BLaER1 (cell line): ENCODE measurements around the gene MAGI2.
"Not testable (repeated sequence)": the region's sequence is repeated elsewhere in the genome, so short reads cannot be mapped to it uniquely, and the experiment has no call there.

Source experiments
- H3K27ac ChIP-seq: shearing (Covaris generic); formaldehyde crosslinking; 2 replicates; pipeline ENCODE4 v1.8.1; 2022
- H3K27me3 ChIP-seq: shearing (Covaris generic); formaldehyde crosslinking; 2 replicates; pipeline ENCODE4 v1.8.1; 2022
- H3K36me3 ChIP-seq: shearing (Covaris generic); formaldehyde crosslinking; 2 replicates; pipeline ENCODE4 v1.8.1; 2022
- H3K4me1 ChIP-seq: shearing (Covaris generic); formaldehyde crosslinking; 2 replicates; pipeline ENCODE4 v1.8.1; 2022
- H3K4me2 ChIP-seq: shearing (Covaris generic); formaldehyde crosslinking; 2 replicates; pipeline ENCODE4 v1.8.1; 2022
- H3K4me3 ChIP-seq: shearing (Covaris generic); formaldehyde crosslinking; 2 replicates; pipeline ENCODE4 v1.8.1; 2022
- H3K9ac ChIP-seq: shearing (Covaris generic); formaldehyde crosslinking; 2 replicates; pipeline ENCODE4 v1.8.1; 2022
- H3K9me3 ChIP-seq: shearing (Covaris generic); formaldehyde crosslinking; 2 replicates; pipeline ENCODE4 v1.8.1; 2022
- H4K20me1 ChIP-seq: shearing (Covaris generic); formaldehyde crosslinking; 2 replicates; pipeline ENCODE4 v1.8.1; 2022
- Cebpa-rat ChIP-seq: shearing (Covaris generic); IDR thresholded peaks from 2 replicates; pipeline ENCODE4 v1.8.1; 2022

MAGI2 gene

DNA sequence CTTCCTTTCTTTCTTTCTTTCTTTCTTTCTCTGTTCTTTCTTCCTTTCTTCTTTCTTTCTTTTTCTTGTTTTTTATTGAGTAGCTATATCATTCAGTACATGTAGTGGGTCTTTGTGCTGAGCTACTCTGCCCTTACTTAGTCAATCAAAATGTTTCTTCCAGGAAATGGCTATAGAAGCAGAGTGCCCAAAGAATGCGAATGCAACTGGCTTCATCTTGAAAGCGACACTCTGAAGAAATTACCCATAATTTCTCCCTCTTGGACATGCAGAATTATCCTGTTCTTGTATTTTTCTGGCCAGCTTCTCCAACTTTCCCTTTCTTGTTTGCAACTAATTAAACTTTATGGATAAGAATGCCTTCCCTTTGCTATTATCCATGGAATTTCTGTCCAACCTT, 441.5 kb downstream of the MAGI2 start:
- no peak for TF ChIP-seq Cebpa-rat
- H3K27me3 ChIP-seq = no peaks in the 10 kb centered on the region
- no peak overlapping the region for H3K4me3 ChIP-seq
- no peak overlapping the region for H3K9ac ChIP-seq
- no peaks in the 10 kb centered on the region for H3K4me1 ChIP-seq
- no peaks in the 10 kb centered on the region for H4K20me1 ChIP-seq
- no peaks in the 10 kb centered on the region for H3K36me3 ChIP-seq
- H3K9me3 ChIP-seq = no peaks in the 10 kb centered on the region
- H3K4me2 ChIP-seq = no peak overlapping the region
- no peak overlapping the region for H3K27ac ChIP-seq

GRCh38 chr7:79009647-79010046, 443.8 kb downstream of the MAGI2 start:
- Histone ChIP-seq H3K4me1 (no peaks in the 10 kb centered on the region), H3K9me3 (no peaks in the 10 kb centered on the region)

DNA sequence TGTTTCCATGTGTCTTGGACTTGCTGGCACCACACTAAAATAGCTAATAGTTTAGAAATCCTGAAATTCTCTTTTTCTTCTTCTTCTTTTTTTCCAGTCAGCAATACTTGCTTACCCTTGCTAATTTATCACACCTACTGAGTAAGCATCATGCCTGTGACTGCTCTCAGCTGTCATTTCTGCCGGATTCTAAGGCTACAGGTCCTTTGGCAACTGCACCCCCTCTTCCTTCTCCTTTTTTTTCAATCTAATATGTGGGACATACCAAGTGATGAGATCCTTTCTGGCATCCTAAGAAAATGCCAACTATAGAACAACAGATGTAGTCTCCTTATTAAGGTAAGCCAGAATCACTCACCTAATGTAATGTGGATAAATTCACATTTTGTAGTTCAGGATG, 444.7 kb downstream of the MAGI2 start:
- Histone ChIP-seq H3K4me2 (no peak overlapping the region), H3K27ac (no peak overlapping the region), H3K4me1 (no peaks in the 10 kb centered on the region), H4K20me1 (no peaks in the 10 kb centered on the region), H3K4me3 (no peak overlapping the region), H3K9me3 (no peaks in the 10 kb centered on the region), H3K27me3 (no peaks in the 10 kb centered on the region), H3K9ac (no peak overlapping the region), H3K36me3 (no peaks in the 10 kb centered on the region)
- no peak for TF ChIP-seq Cebpa-rat

More at GRCh38 chr7:79009647-79010046, 443.8 kb downstream of the MAGI2 start:
- Histone ChIP-seq H4K20me1 (no peaks in the 10 kb centered on the region), H3K4me3 (no peak overlapping the region), H3K9ac (no peak overlapping the region), H3K4me2 (no peak overlapping the region), H3K36me3 (no peaks in the 10 kb centered on the region), H3K27ac (no peak overlapping the region), H3K27me3 (no peaks in the 10 kb centered on the region)
- no peak for TF ChIP-seq Cebpa-rat

DNA sequence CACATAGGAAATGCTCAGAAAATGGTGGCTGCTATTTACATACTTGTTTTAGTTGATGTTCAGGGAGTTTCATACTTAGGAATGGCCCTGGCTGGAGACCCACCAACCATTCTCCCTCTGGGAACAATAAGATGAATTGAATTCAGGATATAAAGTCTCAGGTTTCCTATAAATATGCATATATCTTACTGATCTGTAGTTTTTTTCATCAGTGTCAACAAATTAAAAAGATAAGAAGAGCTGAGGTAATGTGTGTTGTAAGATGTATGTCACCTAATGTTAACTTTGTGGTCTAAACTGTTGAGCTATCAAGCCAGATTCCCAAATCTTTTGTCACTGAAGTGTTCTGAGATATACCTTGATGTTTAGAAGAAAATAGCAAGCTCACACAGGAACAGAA, 457.5 kb downstream of the MAGI2 start:
- H3K9me3 ChIP-seq = no peaks in the 10 kb centered on the region
- H3K27me3 ChIP-seq = no peaks in the 10 kb centered on the region
- no peak overlapping the region for H3K4me2 ChIP-seq
- no peak overlapping the region for H3K27ac ChIP-seq
- no peaks in the 10 kb centered on the region for H3K4me1 ChIP-seq
- no peak overlapping the region for H3K9ac ChIP-seq
- no peak overlapping the region for H3K4me3 ChIP-seq
- no peaks in the 10 kb centered on the region for H4K20me1 ChIP-seq
- no peaks in the 10 kb centered on the region for H3K36me3 ChIP-seq
- no peak for TF ChIP-seq Cebpa-rat

DNA sequence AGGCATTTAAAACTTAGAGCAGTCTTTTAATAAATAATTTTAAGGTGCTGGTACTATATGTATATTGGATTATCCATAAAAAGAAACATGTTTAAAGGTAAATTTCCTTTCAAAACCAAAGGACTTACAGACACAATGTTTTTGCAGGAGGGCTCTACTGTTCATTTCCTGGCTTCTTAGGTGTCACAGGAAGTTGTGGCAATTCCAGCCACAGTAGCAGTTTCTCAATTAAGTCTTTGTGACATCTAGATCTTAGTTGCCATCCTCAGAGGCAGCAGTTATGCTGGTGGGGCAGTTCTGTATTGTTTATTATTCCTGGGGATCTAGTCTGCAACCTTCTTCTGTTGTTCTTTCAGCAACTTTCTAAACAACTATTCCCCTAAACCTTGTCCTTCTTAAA, 460.1 kb downstream of the MAGI2 start:
- Histone ChIP-seq H4K20me1 (no peaks in the 10 kb centered on the region), H3K4me2 (no peak overlapping the region), H3K9me3 (no peaks in the 10 kb centered on the region), H3K36me3 (no peaks in the 10 kb centered on the region), H3K4me1 (no peaks in the 10 kb centered on the region), H3K27me3 (no peaks in the 10 kb centered on the region), H3K4me3 (no peak overlapping the region), H3K9ac (no peak overlapping the region), H3K27ac (no peak overlapping the region)
- TF ChIP-seq Cebpa-rat = no peak

DNA sequence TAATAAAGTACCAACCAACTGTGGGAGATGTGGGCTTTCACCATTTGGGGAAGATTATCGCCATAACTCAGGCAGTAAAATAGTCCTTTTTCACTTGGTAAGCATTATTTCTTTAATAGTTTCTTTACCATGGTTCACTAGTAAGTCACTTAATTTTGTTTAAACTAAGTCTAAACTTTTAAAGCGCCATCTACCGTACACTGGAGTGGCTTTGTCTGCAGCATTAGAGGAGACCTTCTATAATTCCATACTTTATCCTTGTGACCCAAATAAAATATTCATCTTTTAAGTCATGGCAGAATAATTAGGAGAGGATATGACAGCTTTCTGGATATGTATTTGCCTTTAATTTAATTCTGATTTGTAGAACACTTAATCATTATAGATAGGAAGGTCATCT, 468.0 kb downstream of the MAGI2 start:
- Histone ChIP-seq H4K20me1 (no peaks in the 10 kb centered on the region), H3K4me2 (no peak overlapping the region), H3K4me3 (no peak overlapping the region), H3K27ac (no peak overlapping the region), H3K9me3 (no peaks in the 10 kb centered on the region), H3K36me3 (no peaks in the 10 kb centered on the region), H3K4me1 (no peaks in the 10 kb centered on the region), H3K9ac (no peak overlapping the region), H3K27me3 (no peaks in the 10 kb centered on the region)
- TF ChIP-seq Cebpa-rat = no peak

DNA sequence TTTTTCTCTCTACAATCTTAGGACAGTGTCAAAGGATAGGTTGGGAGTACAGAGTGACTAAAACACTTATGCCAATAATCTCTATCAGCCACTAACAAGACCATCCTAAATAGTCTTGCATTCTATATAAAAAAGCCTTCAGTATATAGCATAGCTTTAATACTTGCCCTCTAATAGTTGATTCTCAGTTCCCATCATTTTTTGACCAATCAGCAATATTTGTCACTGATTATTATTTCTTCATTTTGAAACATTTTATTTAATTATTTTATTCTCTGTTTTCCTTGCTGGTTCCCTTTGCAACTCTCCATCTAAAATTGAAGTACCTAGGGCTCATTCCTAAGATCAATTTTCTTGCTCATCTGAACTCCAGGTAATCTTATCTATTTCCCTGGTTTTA, 470.0 kb downstream of the MAGI2 start:
- Histone ChIP-seq H3K36me3 (no peaks in the 10 kb centered on the region), H3K27ac (no peak overlapping the region), H3K4me3 (no peak overlapping the region), H3K9ac (no peak overlapping the region), H3K4me2 (no peak overlapping the region), H3K27me3 (no peaks in the 10 kb centered on the region), H3K9me3 (no peaks in the 10 kb centered on the region), H3K4me1 (no peaks in the 10 kb centered on the region), H4K20me1 (no peaks in the 10 kb centered on the region)
- no peak for TF ChIP-seq Cebpa-rat

- Histone ChIP-seq H3K4me1 (no peaks in the 10 kb centered on the region), H3K27me3 (no peaks in the 10 kb centered on the region), H3K4me3 (no peak overlapping the region), H3K27ac (no peak overlapping the region), H3K9me3 (no peaks in the 10 kb centered on the region), H3K4me2 (no peak overlapping the region), H4K20me1 (no peaks in the 10 kb centered on the region), H3K36me3 (no peaks in the 10 kb centered on the region), H3K9ac (no peak overlapping the region)
- no peak for TF ChIP-seq Cebpa-rat
Measured at GRCh38 chr7:78970440-78970916, 483.0 kb downstream of the MAGI2 start.

DNA sequence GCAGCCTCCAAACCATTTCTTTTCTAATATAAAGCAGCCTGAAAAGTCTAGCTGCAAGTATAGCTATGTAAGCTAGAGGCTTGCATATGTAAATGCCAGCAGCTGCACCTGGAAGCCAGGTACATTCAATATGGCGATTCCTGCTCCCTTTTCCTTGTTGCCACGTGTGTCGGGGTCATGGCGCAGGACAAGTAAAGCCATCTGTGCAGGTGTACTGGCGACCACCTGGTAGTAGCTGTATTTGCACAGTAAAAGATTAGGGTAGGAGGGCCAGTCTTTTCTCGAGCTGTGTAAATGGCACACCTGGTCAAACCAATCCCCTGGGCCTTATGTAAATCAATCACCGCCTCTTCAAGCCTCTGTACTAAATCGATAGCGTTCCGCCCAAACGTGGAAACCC, 484.5 kb downstream of the MAGI2 start:
- no peaks in the 10 kb centered on the region for H3K36me3 ChIP-seq
- no peak for TF ChIP-seq Cebpa-rat
- no peaks in the 10 kb centered on the region for H3K9me3 ChIP-seq
- no peaks in the 10 kb centered on the region for H3K4me1 ChIP-seq
- H3K4me2 ChIP-seq = no peak overlapping the region
- no peak overlapping the region for H3K9ac ChIP-seq
- no peaks in the 10 kb centered on the region for H3K27me3 ChIP-seq
- H4K20me1 ChIP-seq = no peaks in the 10 kb centered on the region
- no peak overlapping the region for H3K27ac ChIP-seq
- H3K4me3 ChIP-seq = no peak overlapping the region

DNA sequence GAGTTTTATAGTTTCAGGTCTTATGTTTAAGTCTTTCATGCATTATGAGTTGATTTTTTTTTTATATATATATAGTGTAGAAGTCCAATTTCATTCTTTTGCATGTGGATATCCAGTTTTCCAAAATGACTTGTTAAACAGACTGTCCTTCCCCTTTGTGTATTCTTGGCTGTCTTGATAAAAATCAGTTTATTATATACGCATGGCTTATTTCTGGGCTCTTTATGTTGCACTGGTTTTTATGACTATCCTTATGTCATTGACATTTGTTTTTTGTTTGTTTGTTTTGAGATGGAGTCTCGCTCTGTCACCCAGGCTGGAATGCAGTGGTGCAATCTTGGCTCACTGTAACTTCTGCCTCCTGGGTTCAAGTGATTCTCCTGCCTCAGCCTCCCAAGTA, 485.9 kb downstream of the MAGI2 start:
- H3K4me3 ChIP-seq, H3K36me3 ChIP-seq, H3K4me1 ChIP-seq, H3K27ac ChIP-seq, H4K20me1 ChIP-seq, H3K9ac ChIP-seq, H3K9me3 ChIP-seq, H3K27me3 ChIP-seq, H3K4me2 ChIP-seq: not testable (repeated sequence)

GRCh38 chr7:78967046-78967445, 486.4 kb downstream of the MAGI2 start:
- no peak for TF ChIP-seq Cebpa-rat
- H3K27me3 ChIP-seq = no peaks in the 10 kb centered on the region
- H3K27ac ChIP-seq = no peak overlapping the region
- H3K36me3 ChIP-seq = no peaks in the 10 kb centered on the region
- no peaks in the 10 kb centered on the region for H4K20me1 ChIP-seq
- no peak overlapping the region for H3K9ac ChIP-seq
- H3K4me1 ChIP-seq = no peaks in the 10 kb centered on the region
- H3K4me3 ChIP-seq = no peak overlapping the region
- no peaks in the 10 kb centered on the region for H3K9me3 ChIP-seq
- no peak overlapping the region for H3K4me2 ChIP-seq
